ENCODE results near the gene CD14. TPM values are rescaled to one million over a fixed set of nuclear protein-coding genes. Genes with fewer than 3 reads are reported as not detected.

CD14 gene
- total and polyA plus RNA-seq, 7 experiments from 2014 or later = 0.56 to 198 (median 8.8) TPM

DNA sequence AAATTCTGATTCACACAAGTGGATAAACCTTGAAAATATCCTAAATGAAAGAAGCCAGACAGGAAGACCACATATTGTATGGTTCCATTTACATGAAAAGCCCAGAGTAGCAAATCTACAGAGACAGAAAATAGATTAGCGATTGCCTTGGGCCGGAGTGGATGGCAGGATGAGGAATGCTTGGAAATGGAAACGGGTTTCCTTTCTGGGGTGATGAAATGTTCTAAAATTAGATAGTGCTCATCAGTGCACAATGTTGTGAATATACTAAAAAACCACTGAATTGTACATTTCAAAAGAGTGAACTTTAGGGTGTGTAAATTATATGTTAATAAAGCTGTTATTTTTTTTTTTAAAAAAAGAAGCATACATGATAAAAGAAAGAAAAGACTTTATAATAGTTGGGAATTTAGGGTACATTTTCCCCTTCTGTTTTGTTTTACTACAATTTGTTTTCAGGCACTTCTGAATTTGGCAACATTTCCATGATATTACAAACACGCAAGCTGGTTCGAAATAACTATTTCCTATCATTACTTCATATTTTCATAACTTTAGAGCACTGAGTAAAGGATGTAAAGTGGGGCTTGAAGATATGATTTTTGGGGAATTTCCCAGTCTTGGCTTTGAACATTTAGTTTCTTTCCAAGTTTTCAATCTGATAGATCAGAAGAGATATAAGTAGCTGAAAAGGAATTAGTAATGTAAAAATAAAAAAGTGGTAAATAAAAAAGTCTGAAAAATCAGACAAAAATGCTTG, 44.5 kb downstream of the CD14 start:
- Histone ChIP-seq H3K36me3 (ENCODE audit: control insufficient read depth in 2 of 3, insufficient read depth in 3 of 3, low read length in 3 of 3) (no peaks in the 10 kb centered on the region), H3K4me1 (ENCODE audit: control insufficient read depth in 2 of 2, insufficient read depth in 2 of 2, low read length in 2 of 2) (no peaks in the 10 kb centered on the region), H3K27me3 (ENCODE audit: control insufficient read depth in 2 of 2, insufficient read depth in 2 of 2, low read length in 2 of 2) (no peaks in the 10 kb centered on the region), H3K9me3 (ENCODE audit: control insufficient read depth in 2 of 3, low read length in 3 of 3) (no peaks in the 10 kb centered on the region), H3K4me3 (ENCODE audit: low read length) (no peak overlapping the region), H3K27ac (ENCODE audit: low read depth, low read length) (no peak overlapping the region)
- no peaks in the 10 kb centered on the region for H3K36me3 Mint-ChIP-seq
- ChIA-PET POLR2A (interaction anchor here (0.9 kb wide), 1 partner anchor 24 kb away, joined by 3 read pairs; the partner anchor contains the start of gene APBB3), CTCF (no interaction called here)
- peaks cover 0 to 6% (median 0%) of the 10 kb centered on the region in 11 donors for H3K9me3 Mint-ChIP-seq
- ATAC-seq (no peak), DNase-seq (no peak)
- no peak overlapping the region for H3K27ac Mint-ChIP-seq
- peaks cover 0 to 16% (median 4%) of the 10 kb centered on the region in 5 donors for H3K27me3 Mint-ChIP-seq
- H3K4me3 Mint-ChIP-seq = no peak overlapping the region
- H3K4me1 Mint-ChIP-seq = peaks cover 0 to 2% (median 0%) of the 10 kb centered on the region in 7 donors
- intact Hi-C loops (cut with micrococcal nuclease) = no loop called here

DNA sequence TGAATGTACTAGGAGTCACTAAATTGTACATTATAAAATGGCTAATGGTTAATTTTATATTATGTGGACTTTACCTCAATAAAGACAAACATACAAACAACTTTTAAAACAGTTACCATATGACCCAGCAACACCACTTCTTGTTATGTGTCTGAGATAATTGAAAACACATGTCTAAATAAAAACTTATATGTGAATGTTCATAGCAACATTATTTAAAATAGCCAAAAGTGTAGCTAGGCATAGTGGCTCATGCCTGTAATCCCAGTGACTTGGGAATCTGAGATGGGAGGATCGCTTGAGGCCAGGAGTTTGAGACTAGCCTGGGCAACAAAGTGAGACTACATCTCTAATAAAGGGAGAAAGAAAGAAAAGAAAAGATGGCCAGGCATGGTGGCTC, 45.5 kb downstream of the CD14 start:
- Histone ChIP-seq H3K9me3 (ENCODE audit: control insufficient read depth in 2 of 3, low read length in 3 of 3) (no peaks in the 10 kb centered on the region), H3K27ac (ENCODE audit: low read depth, low read length) (no peak overlapping the region), H3K27me3 (ENCODE audit: control insufficient read depth in 2 of 2, insufficient read depth in 2 of 2, low read length in 2 of 2) (no peaks in the 10 kb centered on the region), H3K4me1 (ENCODE audit: control insufficient read depth in 2 of 2, insufficient read depth in 2 of 2, low read length in 2 of 2) (no peaks in the 10 kb centered on the region), H3K4me3 (ENCODE audit: low read length) (no peak overlapping the region), H3K36me3 (ENCODE audit: control insufficient read depth in 2 of 3, insufficient read depth in 3 of 3, low read length in 3 of 3) (no peaks in the 10 kb centered on the region)
- H3K36me3 Mint-ChIP-seq = peaks cover 0 to 3% (median 0%) of the 10 kb centered on the region in 5 donors
- intact Hi-C loops (cut with micrococcal nuclease) = no loop called here
- H3K27me3 Mint-ChIP-seq = peaks cover 0 to 26% (median 4%) of the 10 kb centered on the region in 5 donors
- H3K9me3 Mint-ChIP-seq = peaks cover 0 to 10% (median 3%) of the 10 kb centered on the region in 11 donors
- DNase-seq = no peak
- CTCF ChIA-PET = no interaction called here
- no peak overlapping the region for H3K27ac Mint-ChIP-seq
- H3K4me1 Mint-ChIP-seq = peaks cover 0 to 2% (median 0%) of the 10 kb centered on the region in 7 donors
- no peak for ATAC-seq
- POLR2A ChIA-PET = interaction anchor here (0.6 kb wide), 1 partner anchor 87 kb away, joined by 3 read pairs; no protein-coding TSS in a partner anchor
- no peak overlapping the region for H3K4me3 Mint-ChIP-seq

Small RNA genes within 50 kb of the gene (microRNA-seq; reads per million reads assigned to microRNA genes)
- not detected for gene MIR3655 (ENCODE audit: borderline microRNAs expressed)

Other genes with a start within 250 kb of the CD14 start
- gene ANKHD1, start 231.3 kb downstream of the CD14 start, total RNA-seq = 100 to 1,000 TPM; 145 to 240 (median 217) TPM
- 10 to 100 TPM; 63.1 to 87.1 TPM for gene ANKHD1, start 231.3 kb downstream of the CD14 start, polyA plus RNA-seq
- gene EIF4EBP3, start 85.5 kb downstream of the CD14 start, total RNA-seq = 10 to 100 TPM; 12.5 to 19.5 (median 16.2) TPM
- gene EIF4EBP3, start 85.5 kb downstream of the CD14 start, polyA plus RNA-seq = 10 to 100 TPM; 61.7 to 80.8 TPM
- 10 to 100 TPM; 23.8 to 45.5 (median 34.0) TPM for gene SRA1, start 75.7 kb downstream of the CD14 start, total RNA-seq
- 10 to 100 TPM; 31.1 to 34.4 TPM for gene SRA1, start 75.7 kb downstream of the CD14 start, polyA plus RNA-seq
- 10 to 100 TPM; 37.9 to 77.8 (median 72.4) TPM for gene APBB3, start 68.6 kb downstream of the CD14 start, total RNA-seq
- 1 to 10 TPM; 6.3 to 6.8 TPM for gene APBB3, start 68.6 kb downstream of the CD14 start, polyA plus RNA-seq
- 10 to 100 TPM; 40.4 to 90.1 (median 52.4) TPM for gene SLC35A4, start 68.3 kb downstream of the CD14 start, total RNA-seq
- gene SLC35A4, start 68.3 kb downstream of the CD14 start, polyA plus RNA-seq = 100 to 1,000 TPM; 112 to 142 TPM
- gene TMCO6, start 6.3 kb upstream of the CD14 start, total RNA-seq = 10 to 100 TPM; 24.5 to 55.3 (median 36.4) TPM
- gene TMCO6, start 6.3 kb upstream of the CD14 start, polyA plus RNA-seq = 10 to 100 TPM; 17.1 to 20.4 TPM
- gene NDUFA2, start 14.5 kb upstream of the CD14 start, total RNA-seq = 10 to 100 TPM; 33.2 to 68.7 (median 43.5) TPM
- gene NDUFA2, start 14.5 kb upstream of the CD14 start, polyA plus RNA-seq = 100 to 1,000 TPM; 147 to 149 TPM
- 100 to 1,000 TPM; 118 to 186 (median 179) TPM for gene IK, start 14.7 kb upstream of the CD14 start, total RNA-seq
- 100 to 1,000 TPM; 192 to 207 TPM for gene IK, start 14.7 kb upstream of the CD14 start, polyA plus RNA-seq
- gene WDR55, start 31.7 kb upstream of the CD14 start, total RNA-seq = 10 to 100 TPM; 28.5 to 47.6 (median 37.8) TPM
- gene WDR55, start 31.7 kb upstream of the CD14 start, polyA plus RNA-seq = 10 to 100 TPM; 10.5 to 20.9 TPM
- 1 to 10 TPM; 2.1 to 5.0 (median 3.3) TPM for gene DND1, start 40.4 kb upstream of the CD14 start, total RNA-seq
- gene DND1, start 40.4 kb upstream of the CD14 start, polyA plus RNA-seq = under 1 TPM in 1 of 2 donors, not detected in 1; 0.15 TPM
- gene HARS1, start 58.2 kb upstream of the CD14 start, total RNA-seq = 10 to 100 TPM; 48.7 to 85.7 (median 68.5) TPM
- gene HARS1, start 58.2 kb upstream of the CD14 start, polyA plus RNA-seq = 10 to 100 TPM; 62.2 to 68.8 TPM
- gene HARS2, start 58.3 kb upstream of the CD14 start, total RNA-seq = 10 to 100 TPM; 25.4 to 59.6 (median 38.8) TPM
- gene HARS2, start 58.3 kb upstream of the CD14 start, polyA plus RNA-seq = 10 to 100 TPM; 23.5 to 30.7 TPM
- 10 to 100 TPM; 37.7 to 63.0 (median 55.1) TPM for gene ZMAT2, start 67.3 kb upstream of the CD14 start, total RNA-seq
- 10 to 100 TPM; 75.1 to 76.4 TPM for gene ZMAT2, start 67.3 kb upstream of the CD14 start, polyA plus RNA-seq
- gene PCDHA1, start 153.0 kb upstream of the CD14 start, total RNA-seq = not detected
- not detected for gene PCDHA1, start 153.0 kb upstream of the CD14 start, polyA plus RNA-seq
- not detected for gene PCDHA2, start 161.7 kb upstream of the CD14 start, total RNA-seq
- gene PCDHA2, start 161.7 kb upstream of the CD14 start, polyA plus RNA-seq = not detected
- not detected for gene PCDHA3, start 167.9 kb upstream of the CD14 start, total RNA-seq
- not detected for gene PCDHA3, start 167.9 kb upstream of the CD14 start, polyA plus RNA-seq
- not detected for gene PCDHA4, start 173.9 kb upstream of the CD14 start, total RNA-seq
- gene PCDHA4, start 173.9 kb upstream of the CD14 start, polyA plus RNA-seq = not detected
- gene PCDHA5, start 188.4 kb upstream of the CD14 start, total RNA-seq = not detected
- gene PCDHA5, start 188.4 kb upstream of the CD14 start, polyA plus RNA-seq = not detected
- gene PCDHA6, start 194.8 kb upstream of the CD14 start, total RNA-seq = not detected
- gene PCDHA6, start 194.8 kb upstream of the CD14 start, polyA plus RNA-seq = not detected
- not detected for gene PCDHA7, start 201.1 kb upstream of the CD14 start, total RNA-seq
- gene PCDHA7, start 201.1 kb upstream of the CD14 start, polyA plus RNA-seq = not detected
- gene PCDHA8, start 208.0 kb upstream of the CD14 start, total RNA-seq = not detected
- not detected for gene PCDHA8, start 208.0 kb upstream of the CD14 start, polyA plus RNA-seq
- gene PCDHA9, start 215.2 kb upstream of the CD14 start, total RNA-seq = not detected
- not detected for gene PCDHA9, start 215.2 kb upstream of the CD14 start, polyA plus RNA-seq
- not detected for gene PCDHA10, start 222.7 kb upstream of the CD14 start, total RNA-seq
- not detected for gene PCDHA10, start 222.7 kb upstream of the CD14 start, polyA plus RNA-seq
- not detected for gene PCDHA11, start 235.8 kb upstream of the CD14 start, total RNA-seq
- not detected for gene PCDHA11, start 235.8 kb upstream of the CD14 start, polyA plus RNA-seq
- not detected for gene PCDHA12, start 242.1 kb upstream of the CD14 start, total RNA-seq
- gene PCDHA12, start 242.1 kb upstream of the CD14 start, polyA plus RNA-seq = not detected
- gene PCDHA13, start 248.9 kb upstream of the CD14 start, total RNA-seq = not detected
- not detected for gene PCDHA13, start 248.9 kb upstream of the CD14 start, polyA plus RNA-seq